Mucosa of rectum (tissue), 2 donors: ENCODE measurements around the gene DVL1.

Experiments used
- H3K27ac ChIP-seq, 2 donors: one replicate each; pipeline ENCODE4 v1.7.0; 2013; ENCODE audit warnings: inconsistent platforms in 2 of 2, low read depth in 2 of 2, low read length in 2 of 2
- H3K27me3 ChIP-seq, 2 donors: one replicate each; pipeline ENCODE4 v1.7.0; 2013; ENCODE audit warnings: low read length in 2 of 2; ENCODE audit not compliant: control insufficient read depth in 2 of 2, insufficient read depth in 2 of 2
- H3K36me3 ChIP-seq, 2 donors: one replicate each; pipeline ENCODE4 v1.7.0; 2013; ENCODE audit warnings: low read length in 2 of 2; ENCODE audit not compliant: control insufficient read depth in 2 of 2, insufficient read depth in 2 of 2
- H3K4me1 ChIP-seq, 2 donors: one replicate each; pipeline ENCODE4 v1.7.0; 2013; ENCODE audit warnings: low read length in 2 of 2, mild to moderate bottlenecking in 1 of 2; ENCODE audit not compliant: control insufficient read depth in 2 of 2, insufficient read depth in 2 of 2
- H3K4me3 ChIP-seq, 2 donors: one replicate each; pipeline ENCODE4 v1.7.0; 2013; ENCODE audit warnings: low read length in 2 of 2
- H3K9ac ChIP-seq, 2 donors: one replicate each; pipeline ENCODE4 v1.7.0; 2013; ENCODE audit warnings: low read length in 2 of 2, low read depth in 1 of 2, mild to moderate bottlenecking in 1 of 2
- H3K9me3 ChIP-seq, 2 donors: one replicate each; pipeline ENCODE4 v1.7.0; 2013; ENCODE audit warnings: low read length in 2 of 2; ENCODE audit not compliant: control insufficient read depth in 2 of 2
- donor health status: healthy.
- donor health status: Normal muscosa, but diverticular disease.

The DVL1 gene

DNA sequence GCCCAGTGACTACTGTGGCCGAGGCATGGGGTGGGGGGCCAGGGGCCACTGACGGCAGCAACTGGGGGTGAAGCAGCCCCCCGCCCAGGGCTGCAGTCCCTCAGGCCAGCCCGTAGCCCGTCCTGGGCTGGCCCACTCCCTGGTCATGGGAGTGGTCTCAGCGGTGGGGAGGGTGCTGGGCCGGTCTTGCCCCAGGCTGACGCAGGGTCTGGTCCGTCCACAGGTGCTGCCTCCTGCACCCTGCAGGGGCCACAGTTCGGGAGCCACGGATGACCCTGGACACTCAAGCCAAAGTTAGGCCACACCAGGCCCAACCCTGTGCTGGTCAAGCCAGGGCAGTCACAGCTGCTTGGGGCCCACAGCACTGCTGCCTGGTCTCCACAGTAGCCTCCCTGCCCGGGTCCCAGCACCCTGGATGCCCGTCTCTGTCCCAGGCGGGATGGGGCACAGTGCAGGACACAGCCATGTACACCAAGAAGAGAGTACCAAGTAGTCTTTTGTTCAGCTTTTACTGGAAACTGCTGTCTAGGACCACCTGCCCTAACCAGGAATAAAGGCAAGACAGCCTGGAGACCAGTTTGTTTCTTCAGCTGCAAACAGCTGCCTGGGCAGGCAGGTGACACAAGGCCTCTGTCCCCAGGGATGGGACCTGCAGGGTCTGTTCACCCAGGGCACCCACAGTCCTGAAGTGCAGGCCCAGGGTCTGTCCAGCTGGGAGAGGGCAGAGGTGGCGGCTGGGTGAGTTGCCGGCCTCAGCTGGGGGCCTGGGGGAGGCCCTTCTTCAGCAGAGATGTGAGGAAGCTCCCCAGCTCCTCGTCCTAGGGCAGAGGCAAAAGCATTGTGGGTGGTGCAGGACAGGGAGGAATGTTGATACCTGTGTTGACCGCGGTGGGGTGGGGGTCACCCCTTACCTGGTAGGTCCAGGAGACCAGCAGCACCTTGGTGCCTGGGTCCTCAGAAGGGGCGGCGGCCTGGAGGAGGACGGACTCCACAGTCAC is 37.8 kb downstream of the DVL1 start:
- Histone ChIP-seq H3K27me3 (no peaks in the 10 kb centered on the region), H3K4me1 (peaks cover 15 to 19% of the 10 kb centered on the region in 2 donors), H3K4me3 (no peak overlapping the region), H3K36me3 (peaks cover 36 to 42% of the 10 kb centered on the region in 2 donors), H3K9me3 (no peaks in the 10 kb centered on the region), H3K9ac (no peak overlapping the region), H3K27ac (no peak overlapping the region)

DNA sequence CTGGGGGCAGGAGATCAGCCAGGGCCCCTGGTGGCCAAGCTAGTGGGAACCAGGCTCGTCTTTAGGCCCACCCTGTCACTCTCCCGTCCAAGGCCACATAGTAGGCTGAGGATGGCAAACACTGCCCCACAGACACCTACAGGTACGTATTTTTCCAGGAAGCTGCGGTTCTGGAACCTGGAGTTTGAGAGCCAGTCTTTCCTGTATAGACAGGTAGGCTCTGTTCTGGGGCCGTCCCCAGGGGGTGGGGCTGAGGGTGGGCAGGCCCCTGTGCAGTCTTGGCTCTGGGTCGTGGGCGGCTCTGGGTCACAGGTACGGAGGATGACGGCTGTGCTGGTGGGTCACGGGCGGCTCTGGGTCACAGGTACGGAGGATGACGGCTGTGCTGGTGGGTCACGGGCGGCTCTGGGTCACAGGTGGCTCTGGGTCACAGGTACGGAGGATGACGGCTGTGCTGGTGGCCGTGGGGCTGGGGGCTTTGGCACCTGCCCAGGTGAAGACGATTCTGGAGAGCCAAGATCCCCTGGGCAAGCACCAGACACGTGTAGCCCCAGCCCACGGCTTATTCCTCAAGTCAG is 38.7 kb downstream of the DVL1 start:
- H3K27ac ChIP-seq = no peak overlapping the region
- no peaks in the 10 kb centered on the region for H3K27me3 ChIP-seq
- H3K4me1 ChIP-seq = peaks cover 23 to 27% of the 10 kb centered on the region in 2 donors
- H3K36me3 ChIP-seq = peaks cover 36 to 42% of the 10 kb centered on the region in 2 donors
- no peak overlapping the region for H3K4me3 ChIP-seq
- H3K9me3 ChIP-seq = no peaks in the 10 kb centered on the region
- H3K9ac ChIP-seq = no peak overlapping the region

DNA sequence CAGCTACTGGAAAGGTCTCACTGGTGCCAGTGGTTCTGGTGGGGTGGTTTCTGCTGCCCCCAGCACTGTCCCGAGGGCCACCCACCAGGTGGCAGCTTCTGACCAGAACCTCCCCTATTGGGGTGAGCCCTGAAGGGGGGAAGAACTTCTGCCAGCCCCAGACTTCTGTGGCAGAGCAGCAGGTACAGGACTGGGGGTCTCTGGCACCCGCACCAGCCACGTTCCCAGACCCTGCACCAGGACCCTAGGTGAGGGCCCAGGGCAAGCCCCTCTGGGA is 39.2 kb downstream of the DVL1 start:
- no peak overlapping the region for H3K4me3 ChIP-seq

DNA sequence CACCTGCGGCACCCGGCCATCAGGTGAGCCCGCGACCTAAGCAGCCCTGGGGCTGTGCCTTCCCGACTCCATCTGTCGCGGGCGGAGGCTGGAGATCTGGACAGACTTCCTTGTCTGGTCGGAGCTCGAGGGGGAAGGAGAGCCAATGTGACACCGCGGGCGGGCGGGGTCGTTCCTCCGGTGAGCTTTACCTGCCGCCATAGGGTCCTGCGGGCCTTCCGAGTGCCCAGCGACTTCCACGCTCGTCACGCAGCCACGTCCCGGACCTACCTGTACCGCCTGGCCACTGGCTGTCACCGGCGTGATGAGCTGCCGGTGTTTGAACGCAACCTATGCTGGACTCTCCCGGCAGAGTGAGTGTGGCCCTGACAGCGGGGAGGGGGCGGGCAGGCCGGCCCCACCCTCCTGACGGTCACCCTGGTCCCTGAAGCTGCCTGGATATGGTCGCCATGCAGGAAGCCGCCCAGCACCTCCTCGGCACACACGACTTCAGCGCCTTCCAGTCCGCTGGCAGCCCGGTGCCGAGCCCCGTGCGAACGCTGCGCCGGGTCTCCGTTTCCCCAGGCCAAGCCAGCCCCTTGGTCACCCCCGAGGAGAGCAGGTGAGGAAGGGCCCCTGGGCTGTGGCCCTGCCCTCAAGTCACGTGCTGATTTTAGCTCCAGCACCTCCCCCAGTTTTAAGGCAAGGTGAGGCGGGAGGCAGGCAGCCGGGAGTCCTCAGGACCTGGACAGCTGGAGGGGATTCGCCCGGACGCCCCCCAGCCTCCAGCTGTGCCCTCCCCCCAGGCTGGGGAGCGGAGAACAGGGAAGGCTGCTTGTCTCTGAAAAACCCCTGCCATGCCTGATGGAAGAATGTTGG is 39.7 kb downstream of the DVL1 start:
- Histone ChIP-seq H3K9me3 (no peaks in the 10 kb centered on the region), H3K27ac (peak overlapping the region; percentile 93 to 96), H3K4me1 (peaks cover 33 to 38% of the 10 kb centered on the region in 2 donors), H3K36me3 (peaks cover 29 to 35% of the 10 kb centered on the region in 2 donors), H3K4me3 (peak overlapping the region; percentile 68 to 80), H3K9ac (peak overlapping the region; percentile 63 to 79), H3K27me3 (no peaks in the 10 kb centered on the region)

More for the DNA sequence above, 39.2 kb downstream of the DVL1 start:
- Histone ChIP-seq H3K9me3 (no peaks in the 10 kb centered on the region), H3K27ac (peak overlapping the region in 1 of 2 donors; percentile 16), H3K9ac (no peak overlapping the region), H3K27me3 (no peaks in the 10 kb centered on the region), H3K36me3 (peaks cover 35 to 41% of the 10 kb centered on the region in 2 donors), H3K4me1 (peaks cover 28 to 32% of the 10 kb centered on the region in 2 donors)

- Histone ChIP-seq H3K9ac (peak overlapping the region; percentile 63 to 79), H3K27me3 (no peaks in the 10 kb centered on the region), H3K4me3 (peak overlapping the region; percentile 68 to 80), H3K4me1 (peaks cover 33 to 39% of the 10 kb centered on the region in 2 donors), H3K36me3 (peaks cover 22 to 28% of the 10 kb centered on the region in 2 donors), H3K27ac (peak overlapping the region; percentile 93 to 96), H3K9me3 (no peaks in the 10 kb centered on the region)
Measured at GRCh38 chr1:1308756-1309250, 40.4 kb downstream of the DVL1 start.

DNA sequence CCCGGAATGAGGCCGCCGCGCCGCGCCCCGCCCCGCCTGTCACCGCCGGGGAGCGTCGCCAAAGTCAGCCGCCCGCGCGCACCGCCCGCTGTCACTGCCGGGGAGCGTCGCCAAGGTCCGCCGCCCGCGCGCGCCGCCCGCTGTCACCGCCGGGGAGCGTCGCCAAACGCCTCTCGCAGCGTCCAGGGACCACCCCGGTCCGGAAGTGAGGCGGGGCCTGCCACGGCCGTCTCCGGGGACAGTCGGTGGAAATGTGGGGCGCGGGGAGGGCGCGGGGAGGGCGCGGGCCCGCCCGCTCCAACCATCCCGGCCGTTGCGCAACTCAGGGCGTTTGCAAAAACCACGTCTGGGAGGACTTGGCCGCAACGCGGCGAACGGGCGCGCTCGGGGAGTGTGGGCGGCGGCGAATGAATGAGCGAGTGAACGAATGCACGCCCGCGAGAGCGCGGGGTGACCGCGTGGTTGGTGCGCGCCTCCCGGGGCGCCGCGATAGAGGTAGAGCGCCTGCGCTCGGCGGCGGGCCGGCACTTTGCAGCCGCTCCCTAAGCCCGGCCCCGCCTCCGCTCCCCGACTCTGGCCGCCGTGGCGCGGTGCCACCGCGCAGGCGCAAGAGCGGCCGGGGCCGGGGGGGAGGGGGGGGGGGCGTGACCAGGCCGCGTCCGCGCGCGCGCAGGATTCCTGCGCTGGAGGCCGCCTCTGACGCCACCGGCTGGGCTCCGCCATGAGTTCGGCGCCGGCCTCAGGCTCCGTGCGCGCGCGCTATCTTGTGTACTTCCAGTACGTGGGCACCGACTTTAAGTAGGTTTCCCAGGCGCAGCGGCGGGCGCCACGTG is 41.1 kb downstream of the DVL1 start, which contains the start of the genes ACAP3 and PUSL1:
ACAP3 (minus strand) TSS at position 8 of the 833 bp plus-strand sequence. CDS start 115 bp downstream, outside the sequence.
PUSL1 (plus strand) TSS at position 675 of the 833 bp plus-strand sequence; CDS start at position 722, 47 bp downstream.
- Histone ChIP-seq H3K9ac (peak within 1 kb of the TSS; percentile 65 to 79), H3K36me3 (peaks cover 16 to 22% of the 10 kb centered on the region in 2 donors), H3K27ac (peak within 1 kb of the TSS; percentile 93 to 96), H3K27me3 (no peaks in the 10 kb centered on the region), H3K4me3 (peak within 1 kb of the TSS; percentile 70 to 80), H3K4me1 (peaks cover 33 to 39% of the 10 kb centered on the region in 2 donors), H3K9me3 (no peaks in the 10 kb centered on the region)

DNA sequence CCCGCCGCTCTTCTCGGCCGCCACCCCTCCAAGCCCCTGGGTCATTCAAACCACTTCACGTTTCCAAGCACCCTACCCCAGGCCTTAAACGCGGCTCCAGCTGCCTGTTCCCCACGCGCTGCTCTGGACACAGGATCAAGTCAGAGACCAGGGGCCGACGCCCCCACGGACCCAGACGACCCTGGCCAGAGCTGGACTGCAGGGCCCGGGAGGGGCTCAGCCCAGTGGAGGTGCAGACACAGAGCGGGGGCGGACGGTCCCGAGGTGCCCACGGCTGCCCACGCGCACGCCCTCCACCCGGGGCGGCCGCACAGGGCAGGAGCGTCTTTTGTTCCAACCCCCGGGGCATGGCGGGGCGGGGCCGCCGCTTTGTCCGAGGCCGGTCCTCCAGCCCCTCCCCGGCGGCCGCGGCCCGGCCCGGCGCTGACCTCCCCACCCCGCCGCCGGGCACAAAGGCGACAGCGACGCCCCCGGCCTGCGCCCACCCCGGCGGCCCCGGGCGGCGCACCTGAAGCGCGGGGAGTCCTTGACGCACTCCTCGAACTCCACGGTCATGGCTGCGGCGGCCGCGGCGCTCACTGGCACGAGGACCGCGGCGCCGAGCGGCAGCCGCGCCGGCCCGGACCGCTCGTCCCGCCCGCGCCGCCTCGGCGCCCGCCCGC is 41.8 kb downstream of the DVL1 start:
- peak overlapping the region; percentile 60 to 68 for H3K9ac ChIP-seq
- H3K27me3 ChIP-seq = no peaks in the 10 kb centered on the region
- peak overlapping the region; percentile 69 to 70 for H3K4me3 ChIP-seq
- no peaks in the 10 kb centered on the region for H3K9me3 ChIP-seq
- peaks cover 33 to 39% of the 10 kb centered on the region in 2 donors for H3K4me1 ChIP-seq
- H3K36me3 ChIP-seq = peaks cover 9 to 16% of the 10 kb centered on the region in 2 donors
- H3K27ac ChIP-seq = peak overlapping the region; percentile 63 to 69

DNA sequence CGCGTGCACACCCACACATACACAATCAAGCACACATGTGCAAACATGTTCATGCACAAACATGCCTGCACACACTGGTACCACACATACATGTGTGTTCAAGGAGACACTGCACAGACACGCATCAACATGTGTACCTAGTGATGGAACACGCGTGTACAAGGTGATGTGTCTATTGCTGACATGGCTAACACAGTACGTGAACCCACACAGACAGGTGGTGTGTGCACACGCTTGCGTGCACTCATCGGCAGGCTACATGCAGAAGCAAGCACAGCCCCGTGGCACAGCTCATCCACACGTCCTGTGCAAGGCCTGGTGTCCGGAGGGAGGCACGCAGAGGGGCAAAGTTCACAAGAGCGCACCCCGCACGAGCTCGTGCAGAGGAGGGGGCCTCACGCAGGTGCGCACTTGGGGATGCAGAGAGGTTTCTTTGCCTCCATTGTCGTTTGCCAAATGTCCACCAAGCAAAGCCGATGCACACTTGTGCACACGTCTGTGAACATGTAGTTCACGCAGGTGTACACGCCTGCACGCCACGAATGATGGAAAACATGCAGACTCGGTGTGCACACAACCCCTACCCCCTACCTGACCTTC is 42.5 kb downstream of the DVL1 start:
- Histone ChIP-seq H3K27me3 (no peaks in the 10 kb centered on the region), H3K36me3 (peaks cover 5 to 13% of the 10 kb centered on the region in 2 donors), H3K4me3 (peak overlapping the region; percentile 69 to 70), H3K27ac (peak overlapping the region; percentile 63 to 69), H3K4me1 (peaks cover 33 to 39% of the 10 kb centered on the region in 2 donors), H3K9me3 (no peaks in the 10 kb centered on the region), H3K9ac (peak overlapping the region; percentile 60 to 68)
